Epithelial cell of proximal tubule (primary cell): Measurements from ENCODE around the gene SLX4. TPM values are rescaled to one million over a fixed set of nuclear protein-coding genes. Genes with fewer than 3 reads are reported as not detected.
A peak's percentile ranks its signal among the peaks of the same experiment; 100 is the strongest.

Source experiments
- DNase-seq: peaks from one replicate; pipeline ENCODE4 v3.0.0-alpha.2; 2011; ENCODE audit warnings: low read depth
- H3K4me3 ChIP-seq: 2 replicates; pipeline ENCODE4 v1.5.1; 2011; ENCODE audit warnings: low read depth, mild to moderate bottlenecking, low read length
- total RNA-seq: library from RNA; depleted of rRNA; stranded (reverse); fragments of >200 nt; gene quantifications from 2 replicates; pipeline ENCODE4 v1.2.3, GENCODE V29; 2015
- TF ChIP-seq, protein P1 (sequence below): conservative IDR thresholded peaks from 2 replicates; pipeline ENCODE4 v1.5.1; 2012; ENCODE audit warnings: low read depth, mild to moderate bottlenecking, low read length

Gene SLX4
- total RNA-seq, 1 donor from 2014 or later, result 6.6 TPM

DNA sequence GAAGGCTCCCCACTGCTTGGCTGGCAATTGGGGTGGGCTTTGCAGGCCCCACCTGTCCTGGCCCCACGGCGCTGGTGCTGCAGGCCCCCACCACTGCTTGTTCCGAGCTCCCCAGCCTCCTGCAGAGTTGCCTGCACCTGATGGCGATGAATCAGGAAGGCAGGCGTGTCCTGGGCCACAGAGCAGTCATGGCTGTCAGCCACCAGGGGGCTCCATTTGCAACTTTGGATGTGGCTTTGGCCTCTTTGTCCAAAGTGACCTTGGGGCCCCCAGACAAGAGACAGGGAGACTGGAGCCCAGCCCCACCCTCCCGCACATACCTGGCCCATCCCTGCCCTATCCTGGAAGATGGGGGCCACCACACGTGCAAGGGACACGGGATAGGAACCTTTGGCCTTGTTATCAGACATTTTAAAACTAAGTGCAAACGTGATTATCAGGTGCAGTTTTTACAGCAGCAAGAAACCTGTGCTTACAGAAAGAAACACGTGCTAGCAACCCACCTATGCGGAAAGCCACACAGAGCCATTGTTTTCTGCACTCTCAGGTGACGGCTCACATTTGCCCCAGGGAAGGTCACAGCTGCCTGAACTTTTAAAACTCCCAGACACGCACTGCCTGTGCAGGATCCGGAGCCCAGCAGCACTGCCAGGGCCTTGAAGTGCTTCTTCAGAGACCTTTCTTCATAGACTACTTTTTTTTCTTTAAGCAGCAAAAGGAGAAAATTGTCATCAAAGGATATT lies 43.0 kb upstream of the SLX4 start, which contains the start of gene DNASE1:
DNASE1 (plus strand) TSS at position 443 of the 743 bp plus-strand sequence. CDS start 683 bp downstream, outside the sequence.
- no peak for DNase-seq

DNA sequence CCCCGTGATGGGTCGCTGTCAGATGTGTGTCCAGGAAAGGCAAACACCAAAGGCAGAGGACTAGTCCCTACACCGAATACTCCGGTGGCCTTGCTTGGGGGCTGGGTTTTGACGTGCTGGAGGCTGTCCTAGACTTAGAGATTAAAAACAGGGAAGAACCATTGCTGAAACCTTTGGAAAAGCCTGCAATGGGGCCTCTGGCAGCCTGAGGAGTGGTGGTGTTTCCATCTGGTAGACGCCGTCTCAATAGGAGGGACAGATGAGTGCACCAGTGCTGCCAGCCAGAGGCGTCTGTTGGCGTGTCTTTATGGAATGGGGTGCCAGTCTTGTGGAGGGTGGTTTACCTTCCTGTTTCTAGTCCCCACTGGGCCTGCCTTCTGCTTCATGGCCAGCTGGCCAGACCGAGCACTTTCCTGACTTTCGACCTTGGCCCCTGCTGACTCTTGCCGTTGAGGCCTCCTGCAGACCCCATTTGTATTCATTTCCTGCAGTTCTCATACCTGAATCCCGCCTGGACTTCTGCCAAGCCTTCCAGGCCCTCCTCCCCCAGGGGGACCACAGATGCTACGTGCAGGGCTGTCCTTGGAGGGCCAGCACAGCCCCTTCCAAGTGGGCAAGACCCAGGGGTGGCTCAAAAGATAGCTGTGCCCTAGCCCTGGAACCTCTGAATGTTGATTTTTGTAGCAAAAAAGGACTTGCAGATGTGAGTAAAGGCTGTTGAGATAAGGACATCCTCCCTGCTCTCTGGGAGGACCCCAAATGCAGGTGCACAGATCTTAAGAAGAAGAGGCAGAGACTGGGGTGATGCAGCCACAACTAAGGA lies 41.2 kb upstream of the SLX4 start:
- H3K4me3 ChIP-seq, result no peak overlapping the region
- TF ChIP-seq, protein P1, sequence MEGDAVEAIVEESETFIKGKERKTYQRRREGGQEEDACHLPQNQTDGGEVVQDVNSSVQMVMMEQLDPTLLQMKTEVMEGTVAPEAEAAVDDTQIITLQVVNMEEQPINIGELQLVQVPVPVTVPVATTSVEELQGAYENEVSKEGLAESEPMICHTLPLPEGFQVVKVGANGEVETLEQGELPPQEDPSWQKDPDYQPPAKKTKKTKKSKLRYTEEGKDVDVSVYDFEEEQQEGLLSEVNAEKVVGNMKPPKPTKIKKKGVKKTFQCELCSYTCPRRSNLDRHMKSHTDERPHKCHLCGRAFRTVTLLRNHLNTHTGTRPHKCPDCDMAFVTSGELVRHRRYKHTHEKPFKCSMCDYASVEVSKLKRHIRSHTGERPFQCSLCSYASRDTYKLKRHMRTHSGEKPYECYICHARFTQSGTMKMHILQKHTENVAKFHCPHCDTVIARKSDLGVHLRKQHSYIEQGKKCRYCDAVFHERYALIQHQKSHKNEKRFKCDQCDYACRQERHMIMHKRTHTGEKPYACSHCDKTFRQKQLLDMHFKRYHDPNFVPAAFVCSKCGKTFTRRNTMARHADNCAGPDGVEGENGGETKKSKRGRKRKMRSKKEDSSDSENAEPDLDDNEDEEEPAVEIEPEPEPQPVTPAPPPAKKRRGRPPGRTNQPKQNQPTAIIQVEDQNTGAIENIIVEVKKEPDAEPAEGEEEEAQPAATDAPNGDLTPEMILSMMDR, result no peak
- DNase-seq, result no peak

More for the DNA sequence above, 43.0 kb upstream of the SLX4 start, which contains the start of gene DNASE1:
- TF ChIP-seq, protein P1, result peak; percentile 74
- H3K4me3 ChIP-seq, result no peak within 1 kb of the TSS

DNA sequence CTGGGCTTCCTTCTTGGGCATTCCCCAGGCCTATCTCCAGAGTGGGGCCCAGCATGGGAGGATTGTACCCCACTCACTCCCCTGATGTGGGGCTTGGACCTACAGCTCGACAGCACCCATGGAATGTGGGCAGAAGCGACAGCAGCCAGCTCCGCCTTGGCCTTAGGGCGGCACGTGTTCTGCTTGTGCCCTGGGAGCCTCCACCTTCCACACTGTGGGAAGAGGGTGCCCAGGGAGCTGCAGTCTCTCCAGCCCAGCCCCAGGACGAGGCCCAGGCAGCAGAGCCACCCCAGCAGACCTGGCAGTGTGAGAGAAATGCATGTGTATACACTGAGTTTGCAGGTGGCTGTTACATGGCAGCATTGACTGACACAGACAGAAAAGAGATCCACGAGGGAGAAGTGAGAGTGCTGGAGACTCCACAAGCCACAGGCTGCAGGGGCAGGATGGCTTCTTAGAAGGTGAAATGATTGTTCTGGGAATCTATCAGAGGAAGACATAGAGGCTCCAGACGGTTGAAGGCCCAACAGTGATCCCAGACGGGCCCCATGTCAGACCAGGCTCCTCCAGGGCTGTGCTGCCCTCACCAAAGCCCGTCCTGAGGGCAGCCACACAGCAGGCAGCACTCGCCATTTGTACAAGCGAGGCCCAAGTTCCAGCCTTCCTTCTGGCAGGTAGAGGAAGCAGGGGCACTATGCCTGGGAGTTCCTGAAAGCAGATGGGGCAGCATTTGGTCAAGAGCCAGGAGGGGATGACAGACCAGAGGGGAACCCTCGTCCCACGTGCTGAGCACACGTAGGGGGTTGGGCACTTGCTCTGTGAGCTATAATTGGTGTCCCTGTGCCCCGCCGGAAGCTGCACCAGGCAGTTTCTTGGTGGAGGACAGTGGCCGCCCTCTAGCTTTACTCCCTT lies 40.3 kb upstream of the SLX4 start:
- TF ChIP-seq, protein P1, result no peak
- no peak for DNase-seq
- H3K4me3 ChIP-seq, result no peak overlapping the region

DNA sequence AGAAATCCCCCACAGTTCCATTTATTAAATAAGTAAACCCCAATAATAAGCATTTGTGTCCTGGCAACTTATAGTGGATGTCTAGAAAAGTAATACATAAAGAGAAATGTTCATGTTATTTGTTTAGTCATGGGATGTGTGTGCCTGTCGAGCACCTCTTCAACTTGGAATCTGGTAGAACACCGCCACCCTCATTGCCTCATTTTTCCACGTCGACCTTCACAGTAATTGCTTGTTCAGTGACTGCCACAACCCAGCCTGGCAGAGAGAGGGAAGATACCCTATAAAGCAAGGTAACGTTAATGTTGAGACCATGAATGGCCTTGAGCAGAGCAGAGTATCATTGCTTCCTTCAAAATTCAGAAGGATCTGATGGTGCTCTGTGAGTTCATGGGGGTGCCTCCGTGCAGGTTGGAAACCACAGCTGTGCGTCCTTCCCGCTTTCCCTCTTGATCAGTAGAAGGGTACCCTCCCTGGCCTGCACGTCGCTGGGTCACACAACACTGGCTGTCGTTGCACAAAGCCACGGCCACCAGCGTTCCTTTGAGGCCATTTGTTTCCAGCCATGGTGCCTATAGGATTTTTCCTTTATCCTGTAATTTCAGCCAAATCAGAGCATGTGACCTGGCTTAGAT lies 39.3 kb upstream of the SLX4 start:
- TF ChIP-seq, protein P1, result no peak
- DNase-seq, result no peak
- no peak overlapping the region for H3K4me3 ChIP-seq

DNA sequence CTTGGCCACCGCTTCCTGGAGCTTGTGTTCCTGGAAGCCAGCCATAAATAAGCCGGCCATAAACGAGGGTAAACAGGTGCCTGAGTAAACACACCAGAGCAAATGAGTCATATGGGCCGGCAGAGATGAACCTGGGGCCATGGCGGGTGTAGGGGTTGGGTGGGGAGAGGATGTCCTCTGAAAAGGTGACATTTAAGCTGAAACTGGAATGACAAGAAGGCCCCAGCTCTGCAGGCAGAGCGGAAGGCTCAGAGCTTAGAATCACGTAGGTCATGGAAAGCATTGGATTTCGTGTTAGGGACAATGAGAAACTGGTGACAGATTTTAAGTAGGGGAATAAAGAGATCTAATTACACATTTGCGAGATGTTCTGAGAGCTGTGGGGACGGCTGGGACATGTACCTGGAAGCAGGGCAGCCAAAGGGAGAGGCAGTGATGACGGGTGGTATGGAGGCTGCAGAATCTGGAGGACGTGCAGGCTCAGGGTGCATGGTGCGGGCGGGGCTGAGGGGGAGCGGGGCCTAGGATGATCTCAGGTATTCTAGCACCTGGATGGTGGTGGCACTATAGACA lies 35.0 kb upstream of the SLX4 start:
- no peak for DNase-seq
- TF ChIP-seq, protein P1, result no peak
- no peak overlapping the region for H3K4me3 ChIP-seq
